NCI-H2171 treated with DMSO at 0.1 percent for 48 hours (cell line): ENCODE results near the gene CTDP1.
A peak's percentile ranks its signal among the peaks of the same experiment; 100 is the strongest.

Source experiments
- DNase-seq: peaks from one replicate; lab custom pipeline; 2025; lab: John Stamatoyannopoulos, UW

Gene CTDP1

DNA sequence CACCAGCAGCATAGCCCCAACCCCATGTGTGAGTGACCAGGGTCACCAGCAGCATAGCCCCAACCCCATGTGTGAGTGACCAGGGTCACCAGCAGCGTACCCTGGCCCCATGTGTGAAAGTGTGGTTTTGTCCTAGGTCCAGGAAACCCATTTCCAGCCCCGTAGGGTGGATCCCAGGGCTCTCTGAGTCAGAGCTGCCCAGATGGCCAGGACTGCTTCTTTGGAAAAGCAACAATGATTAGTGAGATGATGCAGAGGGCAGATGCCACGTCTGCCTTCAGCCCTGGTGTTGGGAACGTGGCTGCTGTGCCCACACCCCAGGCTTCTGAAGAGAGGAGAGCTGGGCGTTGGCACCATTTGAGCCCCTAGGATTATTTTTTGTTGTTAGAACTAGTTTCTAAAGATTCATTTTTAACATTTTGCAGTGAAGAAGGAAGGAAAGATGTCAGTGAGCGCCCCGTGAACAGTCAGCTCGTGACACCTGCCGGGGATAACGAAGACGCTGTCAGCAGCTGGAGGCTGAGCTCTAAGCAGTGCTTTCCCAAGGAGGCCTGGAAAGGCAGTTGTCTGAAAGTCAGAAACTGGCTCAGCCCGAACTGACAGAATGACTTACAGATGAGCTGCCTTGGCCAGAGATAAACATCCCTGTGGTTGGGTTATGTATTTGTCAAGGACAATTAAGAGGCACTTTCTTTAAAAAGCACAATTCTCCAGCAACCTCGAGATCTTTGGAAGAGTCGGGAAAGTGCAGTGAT lies 86.1 kb downstream of the CTDP1 start:
- DNase-seq = no peak

DNA sequence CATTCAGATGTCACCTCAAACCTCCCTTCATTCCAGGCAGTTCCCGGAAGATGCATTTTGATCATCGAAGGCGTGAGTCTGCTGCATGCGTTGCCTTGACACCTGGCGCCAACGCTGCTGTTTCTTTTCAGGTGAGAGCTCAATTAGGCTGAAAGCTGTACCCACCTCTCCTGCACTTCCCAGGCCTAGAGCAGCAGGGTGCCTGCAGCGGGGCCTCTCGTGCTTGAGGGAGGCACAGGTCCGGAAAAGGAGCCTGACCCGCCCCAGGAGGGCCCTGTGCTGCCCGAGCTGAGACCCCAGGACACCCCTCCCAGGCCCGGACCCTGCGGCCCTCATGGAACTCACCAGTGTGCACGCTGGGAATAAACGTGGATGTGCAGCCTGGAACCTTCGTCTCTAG lies 86.7 kb downstream of the CTDP1 start:
- DNase-seq = peak; percentile 24

DNA sequence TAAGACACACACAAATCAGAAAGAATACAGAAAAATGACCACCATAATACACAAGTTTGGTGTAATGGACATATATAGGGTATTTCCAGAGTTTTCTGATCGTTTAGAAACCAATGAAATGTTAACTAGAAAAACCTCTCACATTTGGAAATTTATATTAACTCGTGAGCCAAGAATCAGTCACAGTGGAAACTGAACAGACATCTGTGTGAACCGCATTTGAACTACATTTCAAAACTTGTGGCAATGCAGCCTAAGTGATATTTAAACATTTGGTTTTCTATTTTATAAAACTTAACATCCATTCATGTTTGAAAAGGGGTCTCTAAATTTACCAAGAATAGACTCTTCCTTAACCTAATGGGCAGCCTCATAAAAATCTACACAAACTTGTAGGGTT lies 89.1 kb downstream of the CTDP1 start:
- DNase-seq = no peak

DNA sequence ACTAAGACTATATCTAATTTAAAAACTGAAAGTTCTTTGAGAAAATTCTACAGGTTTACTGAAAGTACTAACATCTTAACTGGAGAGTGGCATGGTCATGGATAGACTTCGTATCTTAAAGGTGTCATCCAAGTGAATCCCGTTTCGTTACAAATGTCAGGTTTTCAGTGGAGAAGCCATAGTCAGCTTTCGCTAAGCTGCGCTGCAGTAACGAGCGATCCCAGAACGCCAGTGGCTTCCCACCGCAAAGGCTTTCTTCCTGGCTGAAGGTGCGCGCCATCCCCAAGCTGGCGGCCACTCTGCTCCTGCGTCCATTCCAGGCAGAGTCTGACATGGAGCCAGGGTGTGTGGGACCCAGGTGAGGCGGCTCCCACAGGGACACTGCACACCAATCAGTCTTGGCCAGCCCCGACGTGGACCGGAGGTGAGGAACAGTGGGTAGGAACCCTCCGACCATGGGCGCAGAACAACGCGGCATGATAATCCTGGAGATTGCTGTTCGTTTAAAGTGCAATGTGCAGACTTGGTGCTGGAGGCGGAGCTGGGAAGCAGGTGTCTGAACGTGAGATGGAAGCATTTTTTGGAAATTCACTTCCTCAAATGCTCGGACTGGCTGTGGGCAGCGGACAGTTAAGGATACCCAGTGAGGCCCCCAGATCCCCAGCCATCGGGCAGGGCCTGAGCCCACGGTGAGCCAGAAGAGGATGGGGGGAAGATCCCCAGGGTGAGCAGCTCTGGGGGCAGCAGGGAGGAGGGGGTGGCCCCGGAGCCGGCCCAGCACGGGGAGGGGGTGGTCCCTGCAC lies 90.3 kb downstream of the CTDP1 start:
- no peak for DNase-seq

DNA sequence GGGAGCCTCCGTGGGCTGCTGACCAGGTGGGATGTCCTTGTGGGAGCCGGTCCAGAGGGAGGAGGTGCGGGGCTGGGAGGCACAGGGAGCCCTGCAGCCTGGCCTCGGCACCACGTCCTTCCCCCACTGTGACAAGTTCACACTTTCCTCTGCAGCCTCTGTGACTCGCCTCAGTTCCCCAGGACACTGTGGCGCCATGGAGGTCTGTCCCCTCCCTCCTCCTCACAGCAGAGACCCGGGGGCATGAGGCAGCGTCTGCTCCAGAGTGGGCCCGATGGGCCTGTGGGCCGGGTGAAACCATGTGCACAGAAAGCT lies 90.9 kb downstream of the CTDP1 start:
- no peak for DNase-seq

DNA sequence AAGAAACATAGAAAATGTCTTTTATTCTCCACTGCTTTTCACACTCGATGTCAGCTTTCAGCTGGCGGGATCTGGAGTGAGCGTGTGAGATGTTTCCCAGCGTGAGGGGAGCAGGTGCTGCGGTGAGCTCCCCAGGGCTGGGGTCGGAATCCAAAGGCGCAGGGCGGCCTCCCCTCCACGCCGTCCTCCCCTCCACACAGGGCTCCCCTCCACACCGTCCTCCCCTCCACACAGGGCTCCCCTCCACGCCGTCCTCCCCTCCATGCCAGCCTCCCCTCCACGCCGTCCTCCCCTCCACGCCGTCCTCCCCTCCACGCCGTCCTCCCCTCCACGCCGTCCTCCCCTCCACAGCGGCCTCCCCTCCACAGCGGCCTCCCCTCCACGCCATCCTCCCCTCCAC lies 91.2 kb downstream of the CTDP1 start:
- DNase-seq = no peak

DNA sequence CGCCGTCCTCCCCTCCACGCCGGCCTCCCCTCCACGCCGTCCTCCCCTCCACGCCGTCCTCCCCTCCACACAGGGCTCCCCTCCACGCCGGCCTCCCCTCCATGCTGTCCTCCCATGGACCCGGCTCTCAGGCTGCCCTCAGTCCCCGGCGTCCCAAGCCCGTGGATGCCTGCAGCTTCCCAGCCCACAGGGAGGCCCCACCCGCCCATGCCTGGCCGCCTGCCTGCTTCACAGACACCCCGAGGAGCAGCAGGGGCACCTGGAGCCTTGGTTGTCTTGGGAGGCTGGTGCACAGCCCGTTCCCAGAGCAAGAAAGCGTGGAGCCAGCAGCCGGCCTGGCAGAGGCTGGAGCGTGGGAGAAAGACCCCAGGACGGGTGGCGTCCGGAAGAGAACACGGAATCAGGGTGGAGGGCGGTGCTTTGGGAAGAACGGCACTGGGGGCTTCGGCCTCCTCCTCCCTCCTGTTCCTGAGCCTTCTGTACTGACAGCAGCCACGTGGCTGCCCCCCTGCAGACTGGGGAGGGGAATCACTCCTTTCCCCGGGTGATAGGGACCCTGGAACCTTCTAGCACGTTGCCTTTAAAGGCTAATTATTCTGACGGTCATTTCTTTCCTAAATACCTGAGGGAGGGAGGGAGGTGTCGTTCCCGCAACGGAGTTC lies 92.0 kb downstream of the CTDP1 start:
- DNase-seq = no peak

DNA sequence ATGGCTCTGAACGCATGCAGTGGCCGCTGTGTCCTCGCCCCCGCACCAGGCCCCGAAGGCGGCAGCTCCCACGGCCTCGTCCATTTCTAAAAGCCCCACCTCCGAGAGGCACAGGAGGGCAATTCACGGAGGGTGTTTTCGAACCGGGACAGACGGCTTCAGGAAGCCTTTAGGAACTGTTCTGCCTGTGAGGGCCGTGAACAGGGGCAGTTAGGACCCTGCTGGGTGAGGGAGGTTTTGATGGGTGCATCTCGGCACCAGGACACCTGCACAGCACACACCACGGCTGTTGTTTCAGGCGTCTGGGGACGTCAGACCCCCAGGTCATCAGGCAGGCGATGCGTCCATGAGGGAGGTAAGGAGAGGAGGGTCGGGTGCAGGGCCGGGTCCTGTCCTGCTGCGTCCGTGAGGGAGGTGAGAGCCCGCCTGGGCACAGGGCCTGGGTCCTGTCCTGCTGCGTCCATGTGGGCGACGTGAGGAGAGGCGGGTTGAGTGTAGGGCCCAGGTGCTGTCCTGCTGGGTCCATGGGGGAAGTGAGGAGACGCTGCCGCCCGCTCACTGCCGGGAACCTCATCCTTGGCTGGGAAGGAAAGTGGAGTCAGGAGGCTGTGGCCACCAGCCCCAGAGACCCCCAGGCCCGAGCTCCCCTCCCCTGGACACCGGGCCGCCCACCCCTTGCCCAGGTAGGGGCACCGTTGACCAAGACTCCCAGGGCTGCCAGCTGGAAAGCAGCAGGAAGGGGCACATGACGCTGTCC lies 92.7 kb downstream of the CTDP1 start:
- no peak for DNase-seq

DNA sequence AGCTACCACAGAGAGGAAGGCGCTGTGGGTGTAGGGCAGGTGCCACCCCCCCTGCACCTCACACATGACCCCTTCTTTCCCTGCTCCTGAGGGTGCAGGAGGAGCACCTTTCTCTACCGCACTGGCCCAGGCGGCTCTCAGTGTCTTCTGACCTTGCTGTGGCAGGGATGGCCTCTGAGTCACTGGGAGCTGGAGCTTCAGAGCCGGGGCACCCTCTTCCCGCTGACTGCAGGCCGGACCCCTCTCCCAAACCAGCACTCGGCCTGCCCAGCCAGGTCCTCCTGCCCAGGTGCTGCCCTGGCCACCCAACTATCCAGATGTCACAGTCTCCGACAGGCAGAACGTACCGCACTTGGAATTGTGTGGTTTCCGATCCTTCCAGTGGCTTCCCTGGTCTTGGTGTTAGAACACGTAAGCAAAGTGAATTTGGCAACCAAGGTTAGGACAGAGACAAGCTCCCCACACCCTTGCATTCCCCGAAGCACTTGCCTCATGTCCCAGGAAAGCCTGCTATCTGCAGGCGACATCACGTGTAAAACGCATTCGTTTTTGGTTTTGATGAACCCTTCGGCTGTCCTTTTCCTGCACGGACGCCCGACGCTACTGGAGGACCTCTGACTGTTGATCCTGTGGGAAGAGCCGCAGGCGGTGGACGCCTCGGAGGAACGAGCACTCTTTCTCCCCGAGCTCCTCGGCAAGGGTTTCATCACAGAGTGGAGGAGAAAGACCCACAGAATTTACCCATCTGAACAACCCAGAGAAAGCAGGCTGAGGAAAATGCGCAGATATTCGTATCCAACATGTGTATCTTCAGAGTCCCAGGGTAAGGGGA lies 93.5 kb downstream of the CTDP1 start:
- no peak for DNase-seq

DNA sequence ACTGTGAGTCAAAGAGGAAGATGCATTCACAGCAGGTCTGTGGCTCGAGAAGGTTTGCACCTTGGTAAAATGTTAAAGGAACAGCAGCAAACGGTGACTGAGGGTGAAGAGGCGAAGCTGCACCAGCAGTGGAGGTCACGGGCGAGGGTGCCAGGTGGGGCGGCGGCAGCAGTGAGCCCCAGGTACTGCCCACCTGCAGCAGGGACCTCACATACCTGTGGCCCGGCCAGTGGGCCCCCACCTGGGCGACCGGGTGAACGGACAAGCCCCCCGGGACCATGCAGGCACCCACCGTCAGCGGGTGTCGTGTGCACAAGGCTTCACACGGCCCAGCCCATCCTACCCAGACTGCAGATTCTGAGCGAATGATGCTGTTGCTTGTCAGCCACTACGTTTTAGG lies 94.5 kb downstream of the CTDP1 start:
- no peak for DNase-seq

DNA sequence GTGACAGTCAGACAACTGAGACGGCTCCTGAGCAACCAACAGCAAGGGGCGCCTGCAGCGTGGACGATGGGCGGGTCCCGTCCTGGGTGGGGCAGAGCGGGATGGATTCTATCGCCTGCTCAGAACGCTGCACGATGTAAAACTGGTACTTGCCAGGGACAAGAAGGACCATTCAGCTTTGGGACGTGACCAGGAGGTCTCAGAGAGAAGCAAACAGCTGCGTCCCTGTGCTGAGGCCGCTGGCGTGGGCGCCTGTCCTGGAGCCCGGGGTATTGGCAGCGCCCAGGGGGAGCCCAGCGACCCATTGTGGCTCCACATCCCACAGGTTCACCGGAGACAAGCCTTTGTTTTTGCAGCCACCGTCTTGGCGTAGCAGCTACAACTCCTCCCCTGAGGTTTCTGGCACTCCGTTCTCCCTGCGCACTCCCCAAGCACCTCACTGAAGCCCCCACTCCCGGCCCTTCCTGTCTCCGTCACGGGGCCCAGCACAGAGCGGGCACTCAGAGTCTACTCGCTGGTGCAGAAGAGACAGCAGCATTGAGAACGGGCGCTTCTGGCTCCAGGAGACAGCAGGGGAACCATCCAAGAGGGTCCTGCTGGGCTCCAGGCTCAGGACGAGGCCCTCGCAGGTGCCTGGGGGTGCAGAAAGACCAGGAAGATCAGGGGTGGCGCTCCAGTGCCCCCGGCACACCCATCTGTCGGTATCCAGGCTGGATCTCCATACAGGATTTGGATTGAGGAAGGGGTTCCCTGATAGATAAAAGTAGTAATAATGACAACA lies 96.0 kb downstream of the CTDP1 start:
- DNase-seq = no peak

DNA sequence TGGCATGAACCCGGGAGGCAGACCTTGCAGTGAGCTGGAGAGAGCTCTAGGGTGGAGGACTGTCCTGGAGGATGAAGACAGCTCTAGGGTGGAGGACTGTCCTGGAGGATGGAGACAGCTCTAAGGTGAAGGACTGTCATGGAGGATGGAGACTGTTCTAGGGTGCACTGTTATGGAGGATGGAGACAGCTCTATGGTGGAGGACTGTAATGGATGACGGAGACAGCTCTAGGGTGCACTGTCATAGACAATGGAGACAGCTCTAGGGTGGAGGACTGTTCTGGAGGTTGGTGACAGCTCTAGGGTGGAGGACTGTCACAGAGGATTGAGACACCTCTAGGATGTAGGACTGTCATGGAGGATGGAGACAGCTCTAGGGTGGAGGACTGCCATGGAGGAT lies 97.1 kb downstream of the CTDP1 start:
- no peak for DNase-seq

DNA sequence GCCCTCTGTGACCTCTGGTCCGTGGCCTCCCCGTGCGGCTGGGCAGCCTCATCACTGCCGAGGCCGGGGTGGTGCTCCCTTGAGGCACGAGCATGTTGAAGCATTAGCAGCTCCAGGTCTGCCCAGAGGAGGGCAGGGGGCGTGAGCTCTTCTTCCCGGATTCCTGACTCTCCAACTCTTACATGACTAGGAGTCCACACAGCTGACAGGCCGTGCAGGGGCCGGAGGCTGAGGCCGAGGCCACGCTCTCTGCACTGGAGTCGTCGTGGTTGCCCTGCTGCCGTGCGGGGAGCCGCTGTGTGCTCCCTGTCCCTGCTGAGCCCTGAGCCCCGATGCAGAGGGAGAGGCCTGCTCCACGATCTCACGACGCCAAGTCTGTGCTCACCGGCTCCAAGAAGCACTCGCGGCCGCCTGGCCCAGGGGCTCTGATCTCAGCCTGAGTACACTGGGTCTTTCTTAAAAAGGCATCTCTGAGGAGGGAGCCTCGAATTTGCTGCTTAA lies 98.7 kb downstream of the CTDP1 start:
- no peak for DNase-seq

DNA sequence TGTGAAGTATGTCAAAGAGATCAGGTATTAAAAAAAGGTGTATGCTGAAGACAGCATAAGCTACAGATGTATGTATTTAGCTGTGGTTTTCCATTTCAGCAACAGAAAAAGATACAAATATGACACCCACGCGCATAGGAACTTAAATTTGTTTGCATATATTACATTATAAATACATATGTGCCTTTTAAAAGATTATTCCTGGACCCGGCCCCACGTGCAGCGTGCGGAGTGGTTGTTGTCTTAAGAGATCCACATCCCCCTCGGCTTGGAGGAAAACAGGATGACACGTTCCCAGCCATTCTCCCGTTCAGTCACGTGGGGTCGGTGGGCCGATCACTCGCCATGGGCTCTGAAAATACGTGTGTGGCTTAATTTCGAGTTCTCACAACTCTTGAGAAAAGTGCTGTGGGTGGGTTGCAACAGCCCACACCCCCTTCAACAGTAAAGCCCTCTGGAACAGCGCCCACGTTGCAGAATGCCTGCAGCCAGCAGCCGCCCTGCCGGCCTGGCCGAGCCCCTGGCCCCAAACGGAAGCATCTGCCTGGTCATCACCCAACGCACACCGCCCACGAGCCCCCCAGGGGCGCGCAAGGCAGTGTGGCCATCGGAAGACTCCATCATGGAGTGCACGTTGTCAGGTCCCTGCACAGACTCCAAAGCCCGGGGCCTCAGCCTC lies 99.6 kb downstream of the CTDP1 start:
- no peak for DNase-seq

DNA sequence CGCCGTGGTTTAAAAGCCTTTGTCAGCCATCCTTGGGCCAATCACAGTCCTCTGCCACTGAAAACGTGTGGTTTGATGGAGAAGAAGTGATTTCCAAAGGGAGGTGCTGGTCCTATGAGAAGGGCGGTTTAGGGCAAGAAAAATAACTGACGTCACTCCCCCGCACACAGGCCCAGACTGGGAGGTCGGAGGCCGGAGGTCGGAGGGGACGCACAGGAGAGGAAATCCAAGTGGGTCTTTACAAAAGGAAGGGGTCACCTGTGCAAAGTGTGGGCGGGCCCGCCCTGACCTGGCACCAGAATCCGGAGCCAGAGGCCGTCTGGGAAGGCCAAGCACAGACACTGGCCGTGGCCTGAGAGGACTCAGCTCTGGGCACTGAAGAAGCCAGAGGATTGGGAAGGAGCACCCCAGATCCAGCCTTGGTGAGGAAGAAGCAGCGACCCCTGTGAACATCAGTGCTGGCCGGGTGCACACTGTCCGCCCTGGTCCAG lies 100.1 kb downstream of the CTDP1 start:
- DNase-seq = no peak

DNA sequence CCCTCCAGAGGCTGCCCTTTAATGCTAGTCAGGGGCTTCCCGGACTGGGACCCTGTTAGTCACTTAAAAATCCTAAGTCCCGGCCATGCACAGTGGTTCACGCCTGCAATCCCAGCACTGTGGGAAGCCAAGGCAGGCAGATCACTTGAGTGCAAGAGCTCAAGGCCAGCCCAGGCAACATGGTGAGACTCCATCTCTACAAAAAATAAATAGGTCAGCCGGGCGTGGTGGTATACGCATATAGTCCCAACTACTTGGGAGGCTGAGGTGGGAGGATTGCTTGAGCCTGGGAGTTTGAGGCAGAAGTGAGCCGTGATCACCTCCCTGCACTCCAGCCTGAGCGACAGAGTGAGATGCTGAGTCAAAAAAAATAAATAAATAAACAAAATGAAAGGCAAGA lies 100.9 kb downstream of the CTDP1 start:
- no peak for DNase-seq

DNA sequence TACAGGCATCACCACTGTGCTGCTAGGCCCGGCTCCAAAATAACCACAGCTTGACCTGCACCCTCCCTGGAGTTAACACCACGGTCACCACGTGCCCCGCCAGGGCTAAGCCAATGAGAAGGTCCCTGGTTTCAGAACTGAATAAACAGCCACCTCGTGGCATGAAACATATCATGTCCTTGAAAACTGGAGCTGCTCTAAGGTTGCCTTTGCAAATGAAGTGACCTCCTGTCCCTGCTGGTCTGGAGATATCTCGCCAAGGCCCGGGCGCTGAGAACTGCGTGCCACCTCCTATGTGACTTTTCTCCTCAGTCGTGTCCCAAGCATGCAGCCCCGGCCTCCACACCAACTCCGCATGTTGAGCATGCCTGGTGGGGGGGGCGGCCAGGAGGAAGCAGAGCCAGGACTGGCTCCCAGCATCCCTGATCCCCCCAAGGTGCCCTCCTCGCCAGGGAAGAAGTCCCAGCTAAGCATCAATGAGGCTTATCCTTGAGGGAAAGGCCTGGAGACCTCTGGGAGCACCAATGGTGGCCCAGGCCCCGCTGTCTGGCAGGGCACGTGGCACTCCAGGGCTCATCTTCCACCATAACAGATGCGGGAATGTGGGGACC lies 101.8 kb downstream of the CTDP1 start:
- no peak for DNase-seq

DNA sequence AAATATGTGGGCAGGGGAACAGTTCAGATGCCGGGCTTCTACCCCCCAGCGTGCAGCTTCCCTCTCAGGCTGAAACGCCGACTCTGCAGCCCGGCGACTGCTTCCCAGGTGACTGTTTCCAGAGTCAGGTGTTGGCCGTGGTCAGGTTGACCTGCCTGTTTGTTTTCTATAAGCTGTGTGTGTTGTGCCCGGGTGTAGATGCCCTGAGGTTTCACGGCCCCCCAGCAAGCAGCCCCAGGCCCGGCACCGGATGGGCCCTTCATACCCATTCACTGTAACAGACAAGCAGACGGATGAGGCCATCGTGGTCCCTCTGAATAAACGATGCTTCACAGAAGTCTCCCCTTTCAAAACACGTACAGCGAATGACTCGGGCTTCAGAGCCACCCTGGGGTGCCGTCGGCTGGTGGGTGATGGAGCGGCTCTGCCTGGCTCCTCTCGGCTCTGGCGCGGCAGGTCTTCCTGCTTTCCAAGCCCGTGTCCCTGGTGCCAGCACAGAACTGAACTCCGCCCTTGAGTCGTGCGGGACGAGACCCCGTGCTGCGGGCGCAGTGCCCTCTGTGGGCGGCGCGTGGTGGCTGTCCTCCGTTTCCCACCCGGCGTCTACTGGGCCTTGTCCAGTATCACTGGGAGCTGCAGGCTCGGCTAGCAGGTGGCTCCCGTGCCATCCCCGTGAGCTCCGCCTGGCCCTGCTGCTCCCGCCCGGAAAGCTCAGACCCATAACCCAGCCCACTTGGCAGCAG lies 103.1 kb downstream of the CTDP1 start:
- DNase-seq = no peak
